GM18511 (cell line): ENCODE data around the gene SMOC2.

ENCODE experiments used
- ATAC-seq: cut with Tn5 transposase; IDR thresholded peaks from one replicate; pipeline ENCODE4 v1.9.1; 2021; ENCODE audit warnings: mild to moderate bottlenecking, moderate library complexity; ENCODE audit not compliant: unreplicated experiment

Gene SMOC2

DNA sequence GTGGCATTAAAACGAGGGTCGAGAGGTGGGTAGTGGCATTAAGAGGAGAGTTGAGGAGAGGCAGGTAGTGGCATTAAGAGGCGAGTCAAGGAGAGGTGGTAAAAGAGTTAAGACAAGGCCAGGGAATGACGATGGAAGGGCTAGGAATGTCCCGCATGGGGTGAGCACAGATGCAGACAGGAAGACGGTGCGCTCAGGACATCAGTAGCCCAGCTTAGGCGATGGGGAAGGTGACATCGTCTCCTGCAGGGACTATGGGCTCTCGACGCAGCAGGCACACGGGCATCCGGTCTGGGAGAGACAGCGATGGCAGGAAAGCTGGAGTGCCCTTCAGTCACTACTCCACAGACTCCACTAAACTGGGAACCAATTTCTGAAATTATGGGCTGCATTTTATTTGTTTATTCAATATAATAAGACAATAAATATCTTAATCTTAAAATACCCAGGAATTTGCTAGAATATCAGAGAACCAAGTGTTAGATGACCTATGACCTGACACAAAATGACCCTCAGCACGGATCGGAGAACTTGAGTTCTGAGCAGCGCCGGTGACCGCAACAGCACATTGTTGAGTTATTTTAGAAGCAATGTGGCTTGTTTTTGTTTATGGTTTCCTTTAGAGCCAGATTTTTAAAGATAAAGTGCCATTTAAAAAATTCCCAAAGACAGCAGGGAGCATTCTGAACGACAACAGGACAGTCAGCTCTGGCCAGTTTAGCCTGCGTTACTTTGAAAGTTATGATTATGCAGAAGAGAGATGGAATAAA, 177.7 kb downstream of the SMOC2 start:
- no peak for ATAC-seq

DNA sequence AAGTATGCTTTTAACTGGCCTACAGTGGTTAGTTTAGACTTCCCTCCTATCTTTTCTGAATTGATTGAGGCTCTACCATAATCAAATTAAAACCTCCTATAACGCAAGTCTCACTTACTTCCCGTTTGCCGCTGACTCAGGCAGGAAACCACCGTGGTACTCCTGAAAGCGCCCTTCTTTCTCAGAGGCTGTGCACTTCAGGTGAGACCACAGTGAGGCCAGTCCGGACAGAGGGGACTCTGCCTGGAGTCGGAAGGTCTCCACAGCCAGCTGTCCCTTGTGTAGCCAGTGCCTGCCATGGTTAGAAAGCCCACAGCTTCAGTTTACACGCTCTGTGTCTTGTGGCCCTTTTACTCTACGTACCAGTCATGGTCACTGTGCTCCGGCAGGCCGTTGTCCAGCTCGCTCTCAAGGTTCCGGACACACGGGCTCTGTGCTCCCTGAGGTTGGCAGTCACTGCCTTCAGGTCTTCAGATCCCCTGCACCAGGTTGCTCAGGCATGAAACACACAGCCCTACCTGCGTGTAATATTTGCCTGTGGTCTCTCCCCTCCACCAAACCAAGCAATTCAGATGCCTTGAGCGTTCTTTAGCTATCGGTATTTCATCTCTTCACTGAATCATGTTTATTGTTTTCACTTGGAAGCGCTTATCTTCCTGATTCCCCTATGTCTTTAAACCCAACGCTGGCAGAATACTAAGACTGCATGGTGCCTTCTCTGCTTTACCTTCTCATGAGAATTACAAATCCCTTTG, 178.8 kb downstream of the SMOC2 start:
- ATAC-seq: no peak

DNA sequence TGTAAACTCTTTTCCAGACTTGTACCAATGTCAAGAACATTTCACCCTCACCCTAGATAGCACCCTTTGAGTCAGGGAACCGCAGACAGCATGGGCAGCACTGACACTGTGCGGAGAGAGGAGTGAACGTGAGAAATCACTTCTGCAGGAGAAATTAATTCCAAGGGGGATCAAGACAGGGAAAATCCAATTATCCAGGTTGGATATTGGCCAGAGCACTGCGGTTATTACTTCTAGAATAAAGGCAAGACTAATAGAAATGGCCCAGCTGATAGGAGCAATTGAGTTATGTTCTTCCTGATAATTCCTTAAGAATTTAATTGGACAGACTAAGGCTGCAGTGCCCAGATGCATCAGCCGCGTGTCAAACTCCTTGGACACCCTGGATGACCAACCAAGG, 179.6 kb downstream of the SMOC2 start:
- ATAC-seq: no peak

DNA sequence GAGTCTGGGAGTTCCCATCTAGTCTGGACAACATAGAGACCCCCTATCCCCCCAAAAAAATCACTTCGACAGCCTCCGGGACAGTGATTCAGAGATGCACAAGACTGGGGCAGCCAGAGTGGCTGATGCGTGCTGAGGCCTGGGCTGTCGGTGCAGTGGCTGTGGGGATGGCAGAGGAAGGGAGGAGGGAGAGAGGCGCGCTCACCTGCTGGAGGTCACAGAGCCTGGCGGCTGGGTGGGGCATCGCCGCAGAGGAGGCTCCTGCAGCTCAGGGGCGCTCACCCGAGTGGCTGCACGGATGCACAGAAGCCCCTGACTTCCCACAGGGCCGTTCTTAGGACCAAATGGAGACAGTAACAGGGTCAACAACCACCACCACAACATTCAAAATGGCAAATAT, 182.8 kb downstream of the SMOC2 start:
- no peak for ATAC-seq

DNA sequence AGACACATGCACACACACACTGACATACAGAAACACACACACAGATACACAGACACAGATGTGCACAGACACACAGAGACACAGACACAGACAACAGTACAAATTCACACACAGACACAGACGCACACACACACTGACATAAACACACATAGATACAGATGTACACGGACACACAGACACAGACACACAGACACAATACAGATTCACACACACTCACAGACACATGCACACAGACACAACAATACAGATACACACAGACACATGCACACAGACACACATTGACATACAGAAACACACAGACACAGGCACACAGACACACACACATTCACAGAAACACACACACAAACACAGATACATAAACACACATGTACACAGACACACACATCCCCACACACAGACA, 183.6 kb downstream of the SMOC2 start:
- no peak for ATAC-seq

DNA sequence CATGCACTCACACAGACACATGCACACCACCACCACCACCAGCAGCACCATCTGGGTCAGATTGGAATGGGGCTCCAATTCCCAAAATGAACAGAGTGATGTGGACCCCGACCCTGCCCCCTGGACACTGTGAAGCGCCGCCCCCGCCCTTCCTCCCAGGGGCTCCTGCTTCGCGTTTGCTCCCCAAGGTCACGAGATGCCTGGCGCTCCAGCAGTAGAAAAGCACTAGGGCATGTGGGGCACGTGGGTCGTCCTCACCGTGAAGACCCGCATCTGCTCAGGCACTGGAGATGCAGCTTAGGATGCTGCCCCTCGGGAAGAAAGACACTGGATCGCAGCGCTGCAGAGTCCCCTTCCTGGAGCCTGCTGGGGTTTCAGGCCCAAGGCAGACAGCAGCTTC, 184.0 kb downstream of the SMOC2 start:
- no peak for ATAC-seq

DNA sequence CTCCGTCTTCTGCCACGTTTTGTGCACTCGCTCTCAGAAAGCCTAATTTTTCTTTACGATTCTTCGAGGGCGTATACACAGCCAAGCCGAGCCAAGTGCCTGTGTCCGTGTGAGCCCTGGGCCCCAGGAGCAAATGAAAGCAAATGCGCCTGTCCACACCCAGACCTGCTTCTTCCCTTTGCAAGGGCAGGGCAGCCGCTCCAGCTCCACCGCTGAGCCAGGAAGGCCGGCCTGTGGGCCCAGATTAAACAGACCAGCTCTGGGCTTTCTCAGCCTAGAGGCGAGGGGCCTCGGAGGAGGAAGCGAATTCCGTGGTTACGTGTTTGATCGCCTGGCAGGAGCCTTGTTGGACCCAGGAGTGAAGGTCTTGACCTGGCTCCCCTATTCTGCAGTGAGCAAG, 184.6 kb downstream of the SMOC2 start:
- ATAC-seq: no peak

DNA sequence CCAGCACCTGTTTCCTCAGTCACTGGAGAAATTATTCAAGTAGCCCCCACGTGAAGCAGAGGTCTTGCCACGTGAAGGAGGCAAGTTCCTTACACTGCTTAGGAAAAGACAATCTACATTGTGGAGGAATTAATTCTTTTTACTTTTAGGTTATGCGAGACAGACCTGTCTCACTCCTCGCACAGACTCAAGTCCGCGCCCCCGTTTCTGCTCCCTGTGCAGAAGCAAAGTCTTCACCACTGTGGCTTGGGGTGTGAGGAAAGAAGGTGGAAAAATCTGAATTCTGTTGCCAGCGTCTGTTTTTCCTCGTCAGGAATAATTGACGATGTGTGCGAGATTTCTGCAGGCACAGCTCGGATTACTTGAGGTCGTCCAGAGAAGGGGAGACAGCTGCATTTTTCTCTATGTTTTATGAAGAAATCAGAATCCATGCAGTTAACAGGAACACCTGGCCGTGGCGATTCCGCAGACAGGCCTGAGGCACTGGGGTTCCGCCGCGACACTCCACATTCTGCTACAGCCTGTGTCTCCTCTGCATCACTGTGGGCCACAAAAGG, 185.1 kb downstream of the SMOC2 start:
- no peak for ATAC-seq

DNA sequence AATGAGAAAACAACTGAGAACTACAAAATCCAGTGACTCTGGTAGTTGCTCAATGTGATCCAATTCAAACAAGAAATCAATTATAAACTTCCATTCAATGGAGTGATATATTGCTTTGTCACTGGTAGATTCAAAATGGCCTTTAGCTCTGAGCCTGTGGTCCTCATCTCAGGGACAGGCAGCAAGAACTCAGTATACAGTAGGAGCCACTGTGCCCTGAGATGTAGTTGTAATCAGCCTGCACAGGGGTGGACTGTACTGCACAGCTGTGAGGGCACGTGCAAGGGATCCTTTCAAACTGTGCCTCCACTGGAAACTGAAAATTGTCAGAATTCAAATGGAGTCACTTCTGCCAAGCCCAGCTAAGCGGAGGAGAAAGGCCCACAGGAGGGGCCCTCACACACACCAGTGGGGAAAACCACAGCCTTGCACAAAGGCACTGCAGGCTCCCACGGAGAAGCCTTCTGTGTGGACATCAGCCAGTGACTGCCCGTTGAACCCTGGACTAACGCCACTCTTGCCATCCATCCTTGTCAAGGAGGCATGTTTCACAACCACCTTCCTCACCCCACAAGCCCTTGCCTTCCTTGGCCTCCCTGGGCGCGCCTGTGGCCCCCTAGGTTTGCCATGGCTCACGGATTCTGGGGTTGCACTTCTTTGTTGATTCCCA, 186.7 kb downstream of the SMOC2 start:
- no peak for ATAC-seq

DNA sequence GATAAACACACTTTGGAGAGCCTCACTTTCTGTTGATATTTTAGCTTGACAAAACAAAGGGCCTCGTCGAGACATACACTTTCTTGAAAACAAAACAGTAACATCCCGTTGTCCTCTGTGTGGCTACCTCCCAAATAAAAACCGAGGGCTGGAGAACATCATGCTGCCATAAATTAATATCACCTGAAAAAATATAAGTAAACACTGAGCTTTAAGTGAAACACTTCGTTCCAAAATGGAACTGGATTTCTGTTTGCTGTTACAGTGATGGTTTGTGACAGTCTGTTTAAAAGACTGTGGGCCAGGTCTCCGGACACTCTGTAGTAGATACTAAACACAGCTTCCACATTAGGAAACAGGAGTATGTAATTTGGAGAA, 187.2 kb downstream of the SMOC2 start:
- no peak for ATAC-seq

DNA sequence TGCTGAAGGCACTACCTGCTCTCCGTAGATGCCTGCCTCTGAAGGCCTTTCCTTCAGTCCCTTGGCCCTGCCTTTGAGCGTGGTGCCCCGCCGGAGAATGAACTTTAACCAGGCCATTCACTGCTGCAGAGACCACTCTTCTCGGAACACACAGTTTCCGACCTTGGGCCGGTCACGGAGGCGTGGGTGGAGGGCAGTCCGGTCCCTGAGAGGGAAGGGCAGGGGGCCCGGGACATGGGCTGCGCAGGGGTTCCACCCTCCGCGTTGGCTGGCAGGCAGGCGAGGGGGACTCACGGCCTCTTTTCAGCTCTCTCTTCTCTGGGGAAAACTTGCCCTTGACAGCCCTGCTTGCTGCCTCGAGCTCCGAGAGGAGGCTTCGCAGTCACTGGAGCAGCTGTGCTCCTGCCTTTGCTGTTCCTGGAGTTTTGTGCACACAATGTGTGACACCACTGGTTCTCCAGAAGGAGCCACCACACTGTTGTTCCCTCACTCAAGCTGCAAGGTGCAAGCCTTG, 187.8 kb downstream of the SMOC2 start:
- ATAC-seq: no peak

DNA sequence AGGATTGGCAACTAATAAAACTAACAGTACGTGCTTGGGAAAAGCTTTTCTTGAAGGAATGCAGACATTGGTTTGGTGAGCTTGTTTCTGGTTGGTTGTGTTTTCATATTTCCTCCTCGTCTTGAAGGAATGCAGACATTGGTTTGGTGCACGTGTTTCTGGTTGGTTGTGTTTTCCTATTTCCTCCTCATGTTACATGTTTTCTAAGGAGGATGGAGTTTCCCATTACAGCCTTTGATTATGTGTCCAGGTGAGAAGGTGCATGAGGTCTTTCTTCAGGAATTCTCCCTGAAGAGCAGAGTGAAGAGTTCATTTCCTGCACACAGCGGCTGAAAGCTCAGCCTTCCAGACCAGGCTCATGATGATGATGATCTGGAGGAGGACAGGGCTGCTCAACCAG, 190.6 kb downstream of the SMOC2 start:
- no peak for ATAC-seq

DNA sequence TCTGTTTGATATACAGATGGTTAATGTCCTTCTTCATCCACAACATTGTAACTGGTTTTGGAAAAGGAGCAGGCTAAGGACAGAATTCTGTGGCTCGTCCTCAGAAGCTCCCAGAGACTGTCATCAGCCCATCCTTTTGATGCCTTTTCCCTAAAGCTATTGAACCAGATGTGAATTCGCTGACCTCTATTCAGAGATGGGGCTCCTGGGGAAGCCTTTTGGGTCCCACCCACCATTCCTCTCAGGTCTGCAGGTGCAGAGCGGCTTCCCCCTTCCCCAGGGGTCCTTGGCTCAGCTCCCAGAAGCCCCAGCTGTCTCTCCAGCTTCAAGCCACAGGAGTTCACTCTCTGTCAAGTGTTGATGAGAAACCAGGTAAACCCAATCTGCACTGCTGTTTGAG, 191.7 kb downstream of the SMOC2 start:
- ATAC-seq: no peak

DNA sequence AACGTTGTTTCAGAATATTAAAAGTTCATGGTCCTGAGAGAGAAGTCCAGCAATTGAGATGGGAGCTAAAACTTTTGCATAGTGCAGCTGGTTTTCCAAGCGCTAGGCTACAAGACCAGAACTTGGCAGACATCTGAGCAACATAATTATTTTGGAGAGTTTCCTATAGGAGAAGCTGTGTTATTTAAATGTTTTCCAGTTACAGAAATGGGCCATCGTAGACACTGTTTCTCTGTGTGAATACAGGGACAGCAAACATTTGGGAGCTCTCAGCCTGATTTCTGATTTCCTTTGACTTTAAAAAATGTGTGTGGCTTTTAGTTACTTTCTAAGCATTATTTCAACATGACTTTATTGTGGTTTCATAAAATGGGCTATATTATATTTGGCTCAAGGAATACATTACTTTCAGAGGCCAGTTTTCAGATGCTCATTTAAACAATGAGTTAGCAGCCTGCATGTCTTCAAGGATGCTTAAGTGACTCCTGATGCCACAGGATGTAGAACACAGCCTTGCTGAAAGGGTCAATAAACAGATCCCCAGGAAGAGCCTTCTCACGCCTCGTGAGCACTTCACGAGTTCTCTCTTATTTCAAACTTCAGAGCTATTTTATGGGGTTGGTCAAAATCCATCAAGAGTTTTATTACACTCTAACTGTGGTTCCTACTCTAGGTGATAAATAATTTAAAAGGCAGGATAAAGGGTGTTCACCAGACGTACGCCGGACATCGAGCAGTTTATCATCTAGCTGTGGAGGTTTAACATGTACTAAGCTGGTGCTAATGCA, 193.8 kb downstream of the SMOC2 start:
- ATAC-seq: no peak

DNA sequence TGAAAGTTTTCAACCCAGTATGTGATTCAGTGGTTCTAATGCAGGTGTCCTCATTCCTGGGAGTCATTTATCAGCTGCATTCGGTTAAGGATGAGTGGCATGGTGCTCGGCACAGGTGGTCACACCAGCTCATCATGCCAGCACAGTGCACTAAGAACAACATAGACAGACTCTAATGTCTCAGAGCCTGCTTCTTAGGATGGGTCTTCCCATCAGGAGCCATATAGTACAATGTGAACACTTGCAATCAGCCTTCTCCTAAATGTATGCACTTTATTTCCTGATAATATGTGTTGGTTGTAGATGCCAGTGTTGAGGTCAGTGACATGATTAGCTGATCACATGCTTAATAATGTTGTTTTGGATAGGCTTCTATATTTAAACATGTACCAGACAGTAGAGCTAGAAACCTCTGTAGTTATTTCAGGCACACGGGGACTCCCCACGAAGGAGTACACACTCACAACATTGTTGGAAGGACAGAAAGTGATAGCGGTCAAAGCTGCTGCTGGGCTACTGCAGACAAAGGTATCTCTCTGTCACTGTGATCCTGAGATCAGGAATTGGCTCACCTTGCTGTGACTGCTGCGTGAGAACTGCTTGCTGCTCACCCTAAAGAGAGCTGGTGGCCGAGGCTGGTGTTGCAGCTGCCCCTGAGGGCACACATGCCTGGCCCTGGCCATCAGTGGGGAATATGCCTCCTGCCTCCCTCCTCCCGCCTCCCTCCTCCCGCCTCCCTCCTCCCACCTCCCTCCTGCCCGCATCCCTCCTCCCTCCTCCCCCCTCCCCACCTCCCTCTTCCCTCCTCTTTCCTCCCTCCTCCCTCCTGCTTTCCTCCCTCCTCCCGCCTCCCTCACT, 195.4 kb downstream of the SMOC2 start:
- no peak for ATAC-seq

DNA sequence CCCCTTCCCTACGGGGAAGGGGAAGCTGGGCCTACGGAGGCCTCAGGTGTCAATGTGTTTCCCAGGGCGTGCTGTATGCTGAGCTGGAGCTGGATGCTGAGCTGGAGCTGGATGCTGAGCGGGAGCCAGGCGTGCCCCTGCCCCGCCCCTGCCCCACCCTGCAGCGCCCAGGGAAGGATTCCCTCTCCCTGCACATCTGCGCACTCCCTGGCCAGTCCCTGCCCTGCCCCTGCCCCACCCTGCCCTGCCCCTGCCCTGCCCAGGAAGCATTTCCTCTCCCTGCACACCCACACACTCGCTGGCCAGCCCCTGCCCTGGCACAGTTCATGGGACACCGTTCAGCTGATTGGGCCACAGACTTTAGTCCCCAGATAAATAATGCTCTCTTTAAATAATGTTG, 196.8 kb downstream of the SMOC2 start:
- no peak for ATAC-seq

DNA sequence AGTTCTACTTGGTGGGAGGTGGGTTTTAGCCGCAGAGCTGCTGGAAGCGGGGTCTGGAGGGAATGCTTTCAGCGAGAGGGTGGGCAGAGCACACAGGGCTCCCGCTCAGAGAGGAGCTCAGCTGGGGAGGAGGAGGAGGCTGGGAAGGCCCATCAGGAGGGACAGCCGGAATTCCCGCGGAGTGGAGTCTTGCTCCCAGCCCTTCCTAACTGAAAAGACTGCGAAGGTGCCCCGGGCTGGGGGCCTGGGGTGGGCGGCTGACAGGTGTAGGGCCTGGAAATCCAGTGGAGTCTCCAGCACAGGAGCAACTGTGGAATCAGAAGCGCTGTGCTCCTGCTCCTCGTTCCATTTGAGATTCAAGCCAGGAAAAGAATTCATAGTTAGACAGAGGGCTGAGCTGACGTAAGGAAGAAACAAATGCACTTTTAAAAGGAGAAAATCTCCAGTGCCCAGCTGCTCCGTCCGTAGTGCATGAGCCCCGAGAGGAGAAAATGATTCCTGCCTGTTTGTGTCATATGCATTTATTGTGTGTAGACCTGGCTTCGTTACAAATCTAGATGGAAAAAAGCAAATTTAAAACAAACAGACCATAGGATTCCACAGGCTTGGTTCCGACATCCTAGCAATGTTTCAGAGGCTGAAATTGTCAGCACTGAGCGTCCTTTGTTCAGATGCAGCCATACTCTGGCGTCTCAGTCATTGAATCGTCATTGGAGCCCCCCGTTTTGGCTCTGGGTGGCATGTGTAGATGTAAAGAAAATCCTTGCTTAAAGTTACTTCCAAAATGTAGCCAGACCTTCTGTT, 197.7 kb downstream of the SMOC2 start:
- no peak for ATAC-seq

DNA sequence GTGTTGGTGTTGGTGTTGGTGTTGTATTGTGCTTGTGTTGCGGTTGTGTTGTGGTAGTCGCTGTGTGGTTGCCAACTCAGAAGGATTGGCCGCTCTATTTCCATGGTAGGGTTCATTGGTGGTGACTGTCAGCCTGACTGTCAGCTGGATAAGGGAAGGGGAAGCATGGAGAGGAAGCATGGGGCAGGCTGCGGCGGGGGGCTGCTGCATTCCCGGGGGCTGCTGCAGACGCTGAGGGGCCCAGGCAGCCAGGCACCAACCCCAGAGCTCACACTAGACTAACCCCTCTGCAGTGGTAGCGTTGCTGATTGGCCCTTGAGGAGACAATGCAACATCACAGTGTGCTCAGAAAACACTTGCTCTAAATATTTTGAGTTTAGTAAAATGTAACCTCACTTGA, 199.2 kb downstream of the SMOC2 start:
- ATAC-seq: no peak

DNA sequence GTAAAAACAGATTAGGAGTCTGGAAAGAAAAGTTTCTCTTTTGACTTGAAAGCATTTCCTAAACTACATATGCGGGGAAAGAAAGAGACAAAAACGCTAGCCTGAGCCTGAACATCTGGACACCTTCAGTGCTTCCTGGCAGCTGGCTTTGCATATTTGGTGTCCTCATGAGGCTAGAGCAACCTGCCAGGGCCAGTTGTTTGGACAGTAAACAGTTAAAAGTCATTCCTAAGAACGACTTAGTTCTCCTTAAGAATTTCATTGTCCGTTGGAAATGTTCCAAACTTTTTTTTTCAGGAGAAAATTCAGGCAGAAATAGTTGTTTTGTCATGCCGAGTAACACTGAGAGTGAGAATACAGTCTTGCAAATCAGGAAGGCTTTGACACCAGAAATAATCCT, 199.8 kb downstream of the SMOC2 start:
- ATAC-seq: no peak
